ENCODE results near the gene NGF.
A peak's percentile ranks its signal among the peaks of the same experiment; 100 is the strongest.

Gene NGF

DNA sequence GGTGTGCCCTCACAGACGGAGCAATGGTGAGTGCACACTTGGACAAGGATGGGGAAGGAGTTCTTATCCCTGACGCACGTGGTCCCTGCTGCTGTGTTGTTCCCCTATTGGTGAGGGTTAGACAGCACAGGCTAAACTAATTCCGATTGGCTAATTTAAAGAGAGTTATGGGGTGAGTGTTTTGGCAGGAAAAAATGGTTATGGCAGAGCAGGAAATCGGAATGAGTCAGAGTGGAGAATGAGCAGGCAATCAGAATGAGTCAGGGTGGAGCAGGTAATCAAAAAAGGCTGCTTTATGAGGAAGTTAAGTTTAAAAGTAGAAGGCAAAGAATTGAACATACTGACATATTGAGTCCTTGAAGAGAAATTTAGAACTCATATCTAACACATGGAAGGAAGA lies 100.5 kb downstream of the NGF start:
- DNase-seq (ENCODE audit: low read depth) = peak; percentile 78

DNA sequence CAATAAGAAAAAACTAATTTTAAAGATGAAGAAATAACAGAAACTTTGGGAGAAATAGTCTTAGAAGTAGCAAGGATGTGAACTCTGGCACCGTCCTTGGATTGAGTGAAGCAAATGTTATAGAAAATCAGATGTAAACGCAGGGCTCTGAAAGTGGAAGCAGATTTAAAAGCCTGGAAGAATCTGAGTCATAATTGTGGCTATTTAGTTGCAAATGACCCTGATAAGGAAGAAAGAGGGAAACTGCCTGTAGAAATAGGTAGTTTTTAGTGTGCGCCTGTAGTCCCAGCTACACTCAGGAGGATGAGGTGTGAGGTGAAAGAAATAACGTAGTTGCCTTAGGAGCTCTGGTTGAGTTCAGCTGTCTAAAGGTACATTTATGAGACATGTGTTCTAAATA lies 101.0 kb downstream of the NGF start:
- DNase-seq (ENCODE audit: low read depth) = no peak
